SIG-M5 treated with dmso at 0.1 percent for 504 hours (cell line): Measurements from ENCODE around the gene TMEM179B.

Source experiments
- DNase-seq: peaks from one replicate; lab custom pipeline; 2025; ENCODE audit not compliant: unreplicated experiment; lab: John Stamatoyannopoulos, UW

The TMEM179B gene

GRCh38 chr11:62831520-62832335 is 44.5 kb downstream of the TMEM179B start, which contains the start of gene STX5:
Gene STX5 (minus strand): TSS chr11:62832051. CDS start chr11:62831243, 808 bp downstream.
- peak; percentile 96 for DNase-seq

DNA sequence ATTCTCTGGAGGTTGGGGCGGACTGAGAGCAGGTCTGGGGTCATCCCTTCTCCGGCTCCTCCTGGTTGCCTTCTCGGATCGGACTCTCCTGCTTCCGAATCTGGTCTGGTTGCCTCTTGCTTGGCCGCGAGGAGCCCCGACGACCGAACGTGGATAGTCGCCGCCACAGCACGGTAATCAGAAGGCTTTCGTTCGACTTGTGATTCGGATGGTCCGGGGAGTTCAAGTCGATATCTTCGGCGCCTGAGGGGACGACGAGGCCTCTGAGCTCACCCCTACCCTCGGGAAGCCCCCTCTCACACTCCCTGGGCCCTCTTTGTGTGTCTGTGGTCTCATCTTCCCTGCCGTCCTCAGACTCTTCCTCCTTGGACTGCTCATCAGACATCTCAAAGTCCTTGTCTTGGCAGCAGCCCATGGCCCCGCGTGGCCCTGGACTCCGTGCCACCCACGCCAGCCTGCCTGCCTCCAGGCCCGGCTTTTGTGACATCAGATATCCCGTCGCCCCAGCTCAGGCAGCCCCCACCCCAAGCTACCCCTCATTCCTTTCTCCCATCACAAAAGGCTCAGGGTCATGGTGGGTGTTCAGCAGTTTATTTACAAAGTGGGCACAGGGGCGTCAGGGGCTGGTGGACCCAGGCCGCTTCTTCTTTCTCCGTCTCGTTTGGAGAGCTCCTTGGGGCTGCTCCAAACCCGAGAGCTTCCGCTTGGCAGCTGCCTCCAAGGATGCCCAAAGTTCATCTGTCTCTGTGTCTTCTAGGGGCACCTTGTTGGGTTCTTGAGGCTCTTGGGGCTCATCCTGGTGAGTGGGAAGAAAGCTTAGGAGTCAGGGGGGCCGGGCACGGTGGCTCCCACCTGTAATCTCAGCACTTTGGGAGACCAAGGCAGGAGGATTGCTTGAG is 45.4 kb downstream of the TMEM179B start, which contains the start of gene TEX54:
Gene TEX54 (minus strand): TSS at position 506 of the 899 bp plus-strand sequence.
- DNase-seq = no peak

- no peak for DNase-seq
Measured at GRCh38 chr11:62835336-62835735, 48.1 kb downstream of the TMEM179B start.

DNA sequence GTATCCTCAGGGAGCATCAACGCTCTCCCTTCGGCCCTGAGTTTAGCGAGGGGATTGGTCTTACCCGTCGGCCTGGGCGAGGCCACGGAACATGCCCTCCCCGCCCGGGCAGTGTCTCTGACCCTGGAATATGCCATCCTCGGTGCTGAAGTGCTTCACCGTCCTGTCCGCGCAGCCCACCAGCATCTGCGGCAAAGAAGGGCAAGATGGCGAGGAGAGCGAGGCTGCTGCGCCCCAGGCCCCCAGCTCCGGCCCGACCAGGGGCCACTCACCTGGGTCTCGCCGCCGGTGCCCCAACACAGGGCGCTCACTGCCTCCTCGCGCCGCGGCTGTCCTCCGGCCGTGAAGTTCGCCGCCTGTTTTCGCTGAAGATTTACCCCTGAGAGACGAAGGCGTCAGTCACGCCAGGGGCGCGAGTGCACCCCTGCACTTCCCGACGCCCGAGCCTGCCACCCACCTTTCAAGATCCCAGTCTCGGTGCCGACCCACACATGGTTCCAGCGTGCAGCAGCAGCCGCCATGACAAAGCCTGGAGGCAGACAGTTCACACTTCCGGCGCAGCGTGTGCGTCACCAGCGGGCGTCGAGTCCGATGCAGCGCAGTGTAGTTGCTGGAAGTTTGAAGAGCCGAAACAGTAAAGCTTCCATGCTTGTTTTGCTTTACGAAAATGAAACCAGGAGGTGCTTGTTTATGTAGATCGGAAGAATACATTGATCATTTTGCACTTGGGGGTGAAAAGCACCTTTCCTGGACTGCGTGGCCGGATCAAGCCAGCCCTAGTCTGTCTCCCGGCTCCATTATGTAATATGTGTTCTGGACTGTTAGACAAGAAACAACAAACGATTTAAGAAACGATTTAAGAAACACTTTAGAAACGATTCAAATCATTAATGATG is 52.1 kb downstream of the TMEM179B start, which contains the start of gene WDR74:
Gene WDR74 (minus strand): TSS at position 541 of the 896 bp plus-strand sequence. CDS start 20 bp downstream, at position 521.
- DNase-seq = peak; percentile 92
